Heart left ventricle (tissue), 13 donors: ENCODE measurements around the gene PTPRU.

Experiments used
- POLR2A ChIP-seq, 2 donors: fragments of 450-650 bp; IDR thresholded peaks; one replicate each; pipeline ENCODE4 v1.6.1; 2017; ENCODE audit warnings: antibody characterized with exemption in 2 of 2, mild to moderate bottlenecking in 2 of 2, moderate library complexity in 2 of 2
- TF ChIP-seq, protein P1 (sequence below), 12 donors: fragments of 200-600 bp; sonication (generic) in 4 of 12; IDR thresholded peaks; one replicate each; pipeline versions ENCODE4 v1.5.0 to v1.8.0; 2018 to 2022; ENCODE audit warnings: antibody characterized with exemption in 12 of 12, mild to moderate bottlenecking in 5 of 12
- donor health status: ischemic (EF 13 %, LVEDD 7.1; RV severe dilation, severe dysfunction).
- donor health status: DM: no; HTN: yes; CAD: no.
- donor health status: DM: no; HTN: no; CAD: no.
- donor health status: ischemic (EF 25% LVEDD 6.9; RV normal size, moderate dysfunction).
- donor health status: ischemic (EF 25% LVEDD 5.7; RV mildly dilated, moderate dysfunction).
- donor health status: ischemic (EF 35%, LVEDD 5.7; RV mildly dilated, moderate dysfunction).
- donor health status: nonischemic (EF 11% LVEDD 7.7; RV severe dilation, severe dysfunction).
- donor health status: DM: yes; HTN: yes; CAD: no.
- donor health status: PGD.
- donor health status: ischemic (EF 29% LVEDD 5.4; RV normal size, mild dysfunction).
- donor health status: nonischemic (EF 23%, LVEDD 6.1; RV moderate dilation, normal function).

DNA sequence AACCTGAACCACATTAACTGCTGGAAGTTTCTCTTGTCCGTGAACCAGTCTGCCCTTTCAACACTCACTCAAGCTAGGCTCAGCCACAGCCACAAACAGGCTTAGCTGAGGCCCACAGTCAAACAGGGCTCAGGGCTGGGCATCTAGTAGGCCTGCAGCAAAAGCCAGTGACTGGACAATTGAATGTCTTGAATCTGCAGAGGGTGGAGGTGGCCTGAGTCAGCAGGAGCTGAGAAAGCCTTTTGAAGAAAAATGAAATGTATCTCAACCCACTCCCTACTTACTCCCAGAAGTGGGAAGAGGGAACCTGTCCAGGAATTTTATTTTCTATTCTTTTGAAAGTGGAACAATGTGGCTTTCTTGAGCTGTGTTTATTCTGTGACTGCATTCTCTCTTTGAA lies 95.4 kb downstream of the PTPRU start:
- TF ChIP-seq POLR2A (IDR thresholded peaks at IDR 0.05): no peak
- TF ChIP-seq, protein P1, sequence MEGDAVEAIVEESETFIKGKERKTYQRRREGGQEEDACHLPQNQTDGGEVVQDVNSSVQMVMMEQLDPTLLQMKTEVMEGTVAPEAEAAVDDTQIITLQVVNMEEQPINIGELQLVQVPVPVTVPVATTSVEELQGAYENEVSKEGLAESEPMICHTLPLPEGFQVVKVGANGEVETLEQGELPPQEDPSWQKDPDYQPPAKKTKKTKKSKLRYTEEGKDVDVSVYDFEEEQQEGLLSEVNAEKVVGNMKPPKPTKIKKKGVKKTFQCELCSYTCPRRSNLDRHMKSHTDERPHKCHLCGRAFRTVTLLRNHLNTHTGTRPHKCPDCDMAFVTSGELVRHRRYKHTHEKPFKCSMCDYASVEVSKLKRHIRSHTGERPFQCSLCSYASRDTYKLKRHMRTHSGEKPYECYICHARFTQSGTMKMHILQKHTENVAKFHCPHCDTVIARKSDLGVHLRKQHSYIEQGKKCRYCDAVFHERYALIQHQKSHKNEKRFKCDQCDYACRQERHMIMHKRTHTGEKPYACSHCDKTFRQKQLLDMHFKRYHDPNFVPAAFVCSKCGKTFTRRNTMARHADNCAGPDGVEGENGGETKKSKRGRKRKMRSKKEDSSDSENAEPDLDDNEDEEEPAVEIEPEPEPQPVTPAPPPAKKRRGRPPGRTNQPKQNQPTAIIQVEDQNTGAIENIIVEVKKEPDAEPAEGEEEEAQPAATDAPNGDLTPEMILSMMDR (IDR thresholded peaks at IDR 0.05): no peak
